Subcutaneous adipose tissue (tissue), 4 donors: Measurements from ENCODE around the gene CDKN2AIPNL. TPM values are rescaled to one million over a fixed set of nuclear protein-coding genes. Genes with fewer than 3 reads are reported as not detected.

Experiments used
- CTCF ChIP-seq: fragments of 450-650 bp; IDR thresholded peaks from one replicate; pipeline ENCODE4 v1.5.1; 2016; ENCODE audit warnings: low read depth, mild to moderate bottlenecking, control low read depth, antibody characterized with exemption, moderate library complexity
- total RNA-seq, 4 donors: library from RNA; depleted of rRNA; stranded (reverse); fragments of >200 nt; gene quantifications; one replicate each; pipeline ENCODE4 v1.1.0, GENCODE V29; 2016

Gene CDKN2AIPNL
- total RNA-seq, 4 donors from 2014 or later: 13.8 to 18.7 (median 14.3) TPM

GRCh38 chr5:134427540-134428041 lies 15.9 kb upstream of the CDKN2AIPNL start:
- TF ChIP-seq CTCF: no peak

GRCh38 chr5:134426361-134426760 lies 14.7 kb upstream of the CDKN2AIPNL start:
- TF ChIP-seq CTCF: no peak

GRCh38 chr5:134423376-134423775 lies 11.7 kb upstream of the CDKN2AIPNL start:
- no peak for TF ChIP-seq CTCF

GRCh38 chr5:134422791-134423365 lies 11.2 kb upstream of the CDKN2AIPNL start:
- no peak for TF ChIP-seq CTCF

GRCh38 chr5:134420343-134420742 lies 8.7 kb upstream of the CDKN2AIPNL start:
- no peak for TF ChIP-seq CTCF

- no peak for TF ChIP-seq CTCF
Measured at GRCh38 chr5:134418958-134419357, 7.3 kb upstream of the CDKN2AIPNL start.

GRCh38 chr5:134417707-134418106 lies 6.0 kb upstream of the CDKN2AIPNL start:
- no peak for TF ChIP-seq CTCF
